GM12878 (cell line): ENCODE results near the gene LETM1. TPM values are rescaled to one million over a fixed set of nuclear protein-coding genes. Genes with fewer than 3 reads are reported as not detected.

Experiments used
- ATAC-seq: fragments of 200-7000 bp; cut with Tn5 transposase; 3 replicates; pipeline ENCODE4 v1.9.1; 2020; ENCODE audit warnings: mild to moderate bottlenecking, moderate library complexity
- BruUV-seq: library from RNA; stranded (reverse); fragments of 400-500 nt; replicated peaks from 2 replicates; lab custom pipeline; 2021; lab: Mats Ljungman, UMichigan
- CTCF ChIA-PET: fragments of 300-600 bp; sonication (Branson Sonifier 250); formaldehyde crosslinking; extraction: SDS; loops from one replicate; lab custom pipeline; 2021; ENCODE audit warnings: inconsistent platforms; lab: Yijun Ruan, JAX
- POLR2A ChIA-PET: fragments of 350-600 bp; formaldehyde crosslinking; extraction: SDS; loops from one replicate; lab custom pipeline; 2021; ENCODE audit warnings: inconsistent platforms; lab: Charles Lee
- RAD21 ChIA-PET: fragments of 300-600 bp; sonication (Branson Sonifier 250); formaldehyde crosslinking; loops from one replicate; lab custom pipeline; 2023; ENCODE audit warnings: antibody characterized with exemption; ENCODE audit not compliant: unreplicated experiment; lab: Charles Lee
- SMC1A ChIA-PET: fragments of 300-600 bp; sonication (Branson Sonifier 250); formaldehyde crosslinking; loops from one replicate; lab custom pipeline; 2023; ENCODE audit not compliant: unreplicated experiment, uncharacterized antibody; lab: Charles Lee
- DNase-seq: peaks from one replicate; pipeline ENCODE4 v3.0.0-alpha.2; 2011; ENCODE audit warnings: low read depth, low spot score
- FAIRE-seq: peaks from 3 replicates; lab custom pipeline; 2011; peaks lifted over from hg19 to GRCh38; lab: Jason Lieb, UNC
- H2AFZ ChIP-seq: 2 replicates; pipeline ENCODE4 v1.6.0; 2011; ENCODE audit warnings: low read depth, low read length, control low read depth; ENCODE audit not compliant: control insufficient read depth
- H3K27ac ChIP-seq: 2 replicates; pipeline ENCODE4 v1.5.1; 2011; ENCODE audit warnings: control low read depth; ENCODE audit not compliant: control insufficient read depth, insufficient read depth
- H3K27me3 ChIP-seq, 2 experiments: replicated peaks in 1 of 2; 2 replicates each; pipeline versions ENCODE4 v1.6.0 to v1.6.1; 2011; ENCODE audit warnings: low read length in 1 of 2; ENCODE audit not compliant: control insufficient read depth in 2 of 2, insufficient read depth in 2 of 2
- H3K36me3 ChIP-seq, 2 experiments: 2 replicates each; pipeline ENCODE4 v1.5.1; 2011; ENCODE audit warnings: low read length in 1 of 2; ENCODE audit not compliant: control insufficient read depth in 2 of 2, insufficient read depth in 2 of 2
- H3K4me1 ChIP-seq: 2 replicates; pipeline ENCODE4 v1.6.1; 2011; ENCODE audit warnings: mild to moderate bottlenecking, low read length, moderate library complexity, mixed read lengths; ENCODE audit not compliant: control insufficient read depth, insufficient read depth
- H3K4me2 ChIP-seq: 2 replicates; pipeline ENCODE4 v1.6.0; 2011; ENCODE audit warnings: control low read depth; ENCODE audit not compliant: control insufficient read depth, insufficient read depth
- H3K4me3 ChIP-seq: fragments of 200-600 bp; sonication (generic); 2 replicates; pipeline ENCODE4 v1.5.1; 2016
- H3K79me2 ChIP-seq: 2 replicates; pipeline ENCODE4 v1.6.0; 2011; ENCODE audit warnings: low read length; ENCODE audit not compliant: control insufficient read depth, insufficient read depth
- H3K9ac ChIP-seq: 2 replicates; pipeline ENCODE4 v1.8.0; 2011; ENCODE audit warnings: low read length, control low read depth, mixed read lengths; ENCODE audit not compliant: control insufficient read depth, insufficient read depth
- H3K9me3 ChIP-seq: replicated peaks from 3 replicates; pipeline ENCODE4 v1.5.1; 2011; ENCODE audit warnings: mild to moderate bottlenecking, low read length; ENCODE audit not compliant: control insufficient read depth, insufficient read depth
- H4K20me1 ChIP-seq: 2 replicates; pipeline ENCODE4 v1.6.0; 2011; ENCODE audit not compliant: control insufficient read depth, insufficient read depth
- ASH2L ChIP-seq: fragments of 300-600, 200-600 bp; sonication (generic); IDR thresholded peaks from 2 replicates; pipeline ENCODE4 v1.6.1; 2017; ENCODE audit warnings: low read depth, mild to moderate bottlenecking, borderline replicate concordance
- IRF5 ChIP-seq: fragments of 450-650 bp; IDR thresholded peaks from 2 replicates; pipeline ENCODE4 v1.6.1; 2017; ENCODE audit warnings: borderline replicate concordance
- KAT2A ChIP-seq: conservative IDR thresholded peaks from 2 replicates; pipeline ENCODE4 v1.6.1; 2011; ENCODE audit warnings: low read depth, low read length; ENCODE audit not compliant: control insufficient read depth
- MYB ChIP-seq: fragments of 150-350 bp; IDR thresholded peaks from 2 replicates; pipeline ENCODE4 v1.6.1; 2014; ENCODE audit warnings: mild to moderate bottlenecking, low read depth, low read length, borderline replicate concordance
- POLR2A ChIP-seq: IDR thresholded peaks from 2 replicates; pipeline ENCODE4 v1.6.1; 2011; ENCODE audit warnings: low read depth, mild to moderate bottlenecking, low read length
- RB1 ChIP-seq: fragments of 450-650 bp; formaldehyde crosslinking; IDR thresholded peaks from 2 replicates; pipeline ENCODE4 v1.6.1; 2017; ENCODE audit warnings: mild to moderate bottlenecking, borderline replicate concordance
- TCF7 ChIP-seq: IDR thresholded peaks from 2 replicates; pipeline ENCODE4 v1.6.1; 2014; ENCODE audit warnings: antibody characterized with exemption, borderline replicate concordance
- ZBED1 ChIP-seq: IDR thresholded peaks from 2 replicates; pipeline ENCODE4 v1.6.1; 2016; ENCODE audit warnings: borderline replicate concordance
- WGBS: methylation state at CpG from one replicate; pipeline ENCODE4 v1.1.6; 2016; ENCODE audit warnings: low lambda C conversion rate; ENCODE audit not compliant: insufficient replicate concordance, insufficient coverage; ENCODE audit errors: missing lambda C conversion rate; 5-methylcytosine and 5-hydroxymethylcytosine counted together
- in situ Hi-C: fragments of 300-500 bp; cut with MboI; formaldehyde crosslinking; loops from 9 replicates; pipeline ENCODE4 v1.14.3; 2018; ENCODE audit warnings: mixed read lengths
- intact Hi-C: fragments of 100-400 bp; cut with micrococcal nuclease; formaldehyde crosslinking; loops from one replicate; pipeline ENCODE4 v1.14.2; 2022; ENCODE audit not compliant: unreplicated experiment
- polyA plus RNA-seq, 11 experiments: library from polyadenylated mRNA; depleted of rRNA in 4 of 11; unstranded in 6 of 11; stranded (reverse) in 5 of 11; fragments of >200 nt; fragmentation: Nextera tagmentation in 4 of 11; fragmentation: Illumina TruSeq in 1 of 11; extraction: Ambion mirVana in 4 of 11; extraction: Trizol in 1 of 11; gene quantifications; 1 replicate in 1 of 11; 2 replicates in 10 of 11; pipeline versions ENCODE4 v1.2.1 to v1.2.3, GENCODE V29; 2011 to 2016; ENCODE audit warnings: inconsistent platforms in 2 of 11, missing spikeins in 2 of 11, low read depth in 1 of 11
- total RNA-seq, 4 experiments: library from RNA; depleted of rRNA in 3 of 4; stranded (reverse); fragments of >200 nt in 3 of 4; fragmentation: Illumina TruSeq in 1 of 4; extraction: Trizol in 1 of 4; gene quantifications; 2 replicates each; pipeline versions ENCODE4 v1.2.1 to v1.2.3, GENCODE V29; 2013 to 2021

Gene LETM1
- total and polyA plus RNA-seq, 10 of the 15 experiments (the other 5 are each of a cell fraction or from before 2014, with no cell fraction given) = 2.6 to 65.2 (median 30.2) TPM

GRCh38 chr4:1883583-1883982, 27.6 kb upstream of the LETM1 start:
- BruUV-seq = no TSS peak
- ChIA-PET POLR2A (interaction anchor here (1.0 to 2.2 kb wide), 2 partner anchors 9 to 21 kb away, joined by 4 to 10 read pairs; no protein-coding TSS in a partner anchor), SMC1A (interaction anchor here (0.7 to 1.9 kb wide), 3 partner anchors 10 to 158 kb away, joined by 3 to 5 read pairs (median 3); no protein-coding TSS in a partner anchor), RAD21 (no interaction called here), CTCF (interaction anchor here (0.7 to 2.8 kb wide), 4 partner anchors 16 to 136 kb away, joined by 3 to 13 read pairs (median 3); no protein-coding TSS in a partner anchor)
- H2AFZ ChIP-seq = no peak overlapping the region
- no peak overlapping the region for H3K9ac ChIP-seq
- intact Hi-C loops = no loop called here
- H3K9me3 ChIP-seq = no peaks in the 10 kb centered on the region
- no peak for FAIRE-seq
- H3K36me3 ChIP-seq = peaks cover 2 to 8% of the 10 kb centered on the region in 2 experiments; a peak in 3 of 4 replicates
- DNase-seq = no peak
- no peak for ATAC-seq
- H3K4me2 ChIP-seq = no peak overlapping the region
- 89% methylated on average over 8 of the region's 8 CpGs for WGBS
- in situ Hi-C loops = no loop called here
- 0 out of 2 replicates have a peak, but pooled peaks have one; percentile 23 for TF ChIP-seq POLR2A
- no peak for TF ChIP-seq TCF7
- H3K27me3 ChIP-seq = no peaks in the 10 kb centered on the region
- H3K27ac ChIP-seq = no peak overlapping the region
- H3K4me1 ChIP-seq = peaks cover 8% of the 10 kb centered on the region
- no peaks in the 10 kb centered on the region for H4K20me1 ChIP-seq
- peaks cover 89% of the 10 kb centered on the region for H3K79me2 ChIP-seq
- no peak overlapping the region for H3K4me3 ChIP-seq

GRCh38 chr4:1882850-1883271, 26.9 kb upstream of the LETM1 start:
- intact Hi-C loops (no loop called here), in situ Hi-C loops (no loop called here)
- Histone ChIP-seq H3K4me1 (peaks cover 12% of the 10 kb centered on the region), H3K4me2 (no peak overlapping the region), H3K9me3 (no peaks in the 10 kb centered on the region), H3K79me2 (peaks cover 88% of the 10 kb centered on the region), H3K27ac (no peak overlapping the region), H2AFZ (no peak overlapping the region), H3K27me3 (no peaks in the 10 kb centered on the region), H3K4me3 (no peak overlapping the region), H4K20me1 (no peaks in the 10 kb centered on the region), H3K9ac (no peak overlapping the region), H3K36me3 (peaks cover 2 to 8% of the 10 kb centered on the region in 2 experiments; a peak in 3 of 4 replicates)
- DNase-seq (no peak), ATAC-seq (no peak), FAIRE-seq (no peak)
- CTCF ChIA-PET = interaction anchor here (0.7 to 2.8 kb wide), 5 partner anchors 16 to 69 kb away, joined by 3 to 13 read pairs (median 3); no protein-coding TSS in a partner anchor
- POLR2A ChIA-PET = interaction anchor here (0.6 to 2.2 kb wide), 4 partner anchors 8 to 1099 kb away, joined by 4 to 10 read pairs (median 5); no protein-coding TSS in a partner anchor
- 100% methylated on average over 1 of the region's 1 CpG for WGBS
- SMC1A ChIA-PET = interaction anchor here (0.7 to 1.9 kb wide), 3 partner anchors 10 to 158 kb away, joined by 3 to 5 read pairs (median 3); no protein-coding TSS in a partner anchor
- TF ChIP-seq KAT2A (no peak), ZBED1 (no peak), IRF5 (no peak), ASH2L (no peak), MYB (no peak), RB1 (no peak)
- no TSS peak for BruUV-seq
- RAD21 ChIA-PET = no interaction called here
